Activated naive CD8-positive, alpha-beta T cell treated with anti-CD3 and anti-CD28 coated beads, Interleukin-2, amount 50 U/mL, for 24 hours (primary cell): Measurements from ENCODE around the gene BMPR1A.

Source experiments
- ATAC-seq: fragments of 150-1000 bp; cut with Tn5 transposase; one replicate; pipeline ENCODE4 v1.10.0; 2021
- DNase-seq: peaks from one replicate; pipeline ENCODE4 v3.0.0; 2021
- H3K27ac Mint-ChIP-seq: one replicate; pipeline ENCODE4 v1.8.0; 2021; ENCODE audit warnings: mild to moderate bottlenecking, mixed read lengths
- H3K27me3 Mint-ChIP-seq: one replicate; pipeline ENCODE4 v1.8.0; 2021; ENCODE audit warnings: mixed read lengths
- H3K36me3 Mint-ChIP-seq: one replicate; pipeline ENCODE4 v1.8.0; 2021; ENCODE audit warnings: low read depth, mixed read lengths
- H3K4me1 Mint-ChIP-seq: one replicate; pipeline ENCODE4 v1.8.0; 2021; ENCODE audit warnings: mixed read lengths
- H3K4me3 Mint-ChIP-seq: one replicate; pipeline ENCODE4 v1.8.0; 2021; ENCODE audit warnings: mild to moderate bottlenecking, moderate library complexity, mixed read lengths
- H3K9me3 Mint-ChIP-seq: one replicate; pipeline ENCODE4 v1.8.0; 2021; ENCODE audit warnings: mixed read lengths

The BMPR1A gene

GRCh38 chr10:86747796-86748581 is 8.4 kb upstream of the BMPR1A start:
- no peak overlapping the region for H3K4me3 Mint-ChIP-seq
- ATAC-seq (no peak), DNase-seq (no peak)
- H3K9me3 Mint-ChIP-seq: no peaks in the 10 kb centered on the region
- H3K4me1 Mint-ChIP-seq: peaks cover 4% of the 10 kb centered on the region
- H3K27ac Mint-ChIP-seq: no peak overlapping the region
- H3K27me3 Mint-ChIP-seq: peaks cover 6% of the 10 kb centered on the region
- no peaks in the 10 kb centered on the region for H3K36me3 Mint-ChIP-seq

- no peak overlapping the region for H3K27ac Mint-ChIP-seq
- H3K4me1 Mint-ChIP-seq: peaks cover 4% of the 10 kb centered on the region
- H3K36me3 Mint-ChIP-seq: no peaks in the 10 kb centered on the region
- no peak overlapping the region for H3K4me3 Mint-ChIP-seq
- ATAC-seq (no peak), DNase-seq (no peak)
- peaks cover 7% of the 10 kb centered on the region for H3K27me3 Mint-ChIP-seq
- H3K9me3 Mint-ChIP-seq: no peaks in the 10 kb centered on the region
Observed at GRCh38 chr10:86749854-86750253, 6.6 kb upstream of the BMPR1A start.

DNA sequence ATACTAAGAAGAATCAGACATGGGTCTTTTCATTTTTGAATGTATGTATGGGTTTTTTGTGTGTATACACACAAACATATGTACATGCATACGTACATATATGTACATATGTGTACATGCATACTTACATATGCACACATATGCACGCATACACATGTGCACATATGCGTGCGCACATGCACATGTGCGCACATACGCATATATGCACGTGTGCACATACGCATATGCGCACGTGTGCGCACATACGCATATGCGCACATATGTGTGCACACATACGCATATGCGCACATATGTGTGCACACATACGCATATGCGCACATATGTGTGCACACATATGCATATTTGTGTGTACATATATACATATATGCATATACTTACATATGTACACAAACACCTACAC is 4.9 kb upstream of the BMPR1A start:
- DNase-seq (no peak), ATAC-seq (no peak)
- no peaks in the 10 kb centered on the region for H3K36me3 Mint-ChIP-seq
- H3K9me3 Mint-ChIP-seq: no peaks in the 10 kb centered on the region
- H3K27me3 Mint-ChIP-seq: peaks cover 9% of the 10 kb centered on the region
- H3K4me3 Mint-ChIP-seq: no peak overlapping the region
- no peak overlapping the region for H3K27ac Mint-ChIP-seq
- peaks cover 10% of the 10 kb centered on the region for H3K4me1 Mint-ChIP-seq

DNA sequence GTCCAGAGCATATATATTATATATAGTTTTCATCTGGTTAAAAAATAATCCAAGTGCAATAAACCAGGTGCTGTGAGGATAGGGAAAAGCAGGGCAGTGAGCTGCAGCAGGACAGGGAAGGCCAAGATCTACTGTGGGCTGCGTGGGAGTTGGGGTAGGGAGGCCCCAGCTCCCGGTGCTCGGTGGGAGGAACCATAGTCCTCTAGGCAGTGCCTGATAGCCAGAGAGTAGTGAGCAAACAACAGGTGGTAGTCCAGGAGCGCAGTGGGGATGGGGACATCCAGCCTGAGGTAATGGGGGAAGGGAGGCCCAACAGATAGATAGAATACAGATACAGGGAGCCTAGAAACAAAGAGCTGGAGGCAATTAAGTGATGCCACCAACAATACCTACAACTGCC is 4.1 kb upstream of the BMPR1A start:
- DNase-seq (no peak), ATAC-seq (no peak)
- no peaks in the 10 kb centered on the region for H3K9me3 Mint-ChIP-seq
- H3K36me3 Mint-ChIP-seq: no peaks in the 10 kb centered on the region
- H3K27ac Mint-ChIP-seq: no peak overlapping the region
- H3K4me1 Mint-ChIP-seq: peaks cover 11% of the 10 kb centered on the region
- no peak overlapping the region for H3K4me3 Mint-ChIP-seq
- H3K27me3 Mint-ChIP-seq: peaks cover 10% of the 10 kb centered on the region

DNA sequence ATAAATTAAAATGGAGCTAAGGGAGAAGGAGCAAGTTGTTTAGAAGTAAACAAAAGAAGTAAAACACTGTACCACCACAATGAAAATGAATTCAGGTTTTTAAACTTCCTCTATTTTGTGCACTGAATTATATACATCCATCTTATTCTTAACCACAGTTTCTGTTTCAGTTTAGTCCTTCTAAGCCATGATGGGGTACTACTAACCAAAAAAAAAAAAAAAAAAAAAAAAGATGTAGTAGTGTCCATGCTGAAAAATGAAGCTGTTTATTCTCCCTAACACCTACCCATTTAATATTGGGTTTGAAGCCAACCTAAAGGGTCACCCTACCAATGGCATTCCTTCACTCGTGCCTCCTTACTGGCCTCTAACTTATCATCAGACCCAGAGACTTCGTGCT is 3.4 kb upstream of the BMPR1A start:
- H3K4me1 Mint-ChIP-seq: peaks cover 14% of the 10 kb centered on the region
- H3K36me3 Mint-ChIP-seq: no peaks in the 10 kb centered on the region
- peaks cover 18% of the 10 kb centered on the region for H3K27me3 Mint-ChIP-seq
- H3K27ac Mint-ChIP-seq: no peak overlapping the region
- no peak overlapping the region for H3K4me3 Mint-ChIP-seq
- no peaks in the 10 kb centered on the region for H3K9me3 Mint-ChIP-seq
- DNase-seq (no peak), ATAC-seq (no peak)

GRCh38 chr10:86753638-86754434 is 2.6 kb upstream of the BMPR1A start:
- H3K4me1 Mint-ChIP-seq: peaks cover 22% of the 10 kb centered on the region
- no peaks in the 10 kb centered on the region for H3K36me3 Mint-ChIP-seq
- H3K4me3 Mint-ChIP-seq: no peak overlapping the region
- ATAC-seq (no peak), DNase-seq (no peak)
- no peaks in the 10 kb centered on the region for H3K9me3 Mint-ChIP-seq
- no peak overlapping the region for H3K27ac Mint-ChIP-seq
- peaks cover 25% of the 10 kb centered on the region for H3K27me3 Mint-ChIP-seq

GRCh38 chr10:86755454-86755739 is 1.0 kb upstream of the BMPR1A start:
- peaks cover 29% of the 10 kb centered on the region for H3K4me1 Mint-ChIP-seq
- ATAC-seq (no peak), DNase-seq (no peak)
- H3K4me3 Mint-ChIP-seq: peak overlapping the region; percentile 78
- peaks cover 32% of the 10 kb centered on the region for H3K27me3 Mint-ChIP-seq
- H3K27ac Mint-ChIP-seq: peak overlapping the region; percentile 75
- no peaks in the 10 kb centered on the region for H3K9me3 Mint-ChIP-seq
- H3K36me3 Mint-ChIP-seq: no peaks in the 10 kb centered on the region

- peak; percentile 92 for DNase-seq
- no peaks in the 10 kb centered on the region for H3K9me3 Mint-ChIP-seq
- peaks cover 29% of the 10 kb centered on the region for H3K4me1 Mint-ChIP-seq
- peaks cover 31% of the 10 kb centered on the region for H3K27me3 Mint-ChIP-seq
- H3K4me3 Mint-ChIP-seq: peak overlapping the region; percentile 78
- H3K27ac Mint-ChIP-seq: peak overlapping the region; percentile 75
- ATAC-seq: peak; percentile 93
- no peaks in the 10 kb centered on the region for H3K36me3 Mint-ChIP-seq
Observed at GRCh38 chr10:86755740-86756510, 494 bp upstream of the BMPR1A start.

DNA sequence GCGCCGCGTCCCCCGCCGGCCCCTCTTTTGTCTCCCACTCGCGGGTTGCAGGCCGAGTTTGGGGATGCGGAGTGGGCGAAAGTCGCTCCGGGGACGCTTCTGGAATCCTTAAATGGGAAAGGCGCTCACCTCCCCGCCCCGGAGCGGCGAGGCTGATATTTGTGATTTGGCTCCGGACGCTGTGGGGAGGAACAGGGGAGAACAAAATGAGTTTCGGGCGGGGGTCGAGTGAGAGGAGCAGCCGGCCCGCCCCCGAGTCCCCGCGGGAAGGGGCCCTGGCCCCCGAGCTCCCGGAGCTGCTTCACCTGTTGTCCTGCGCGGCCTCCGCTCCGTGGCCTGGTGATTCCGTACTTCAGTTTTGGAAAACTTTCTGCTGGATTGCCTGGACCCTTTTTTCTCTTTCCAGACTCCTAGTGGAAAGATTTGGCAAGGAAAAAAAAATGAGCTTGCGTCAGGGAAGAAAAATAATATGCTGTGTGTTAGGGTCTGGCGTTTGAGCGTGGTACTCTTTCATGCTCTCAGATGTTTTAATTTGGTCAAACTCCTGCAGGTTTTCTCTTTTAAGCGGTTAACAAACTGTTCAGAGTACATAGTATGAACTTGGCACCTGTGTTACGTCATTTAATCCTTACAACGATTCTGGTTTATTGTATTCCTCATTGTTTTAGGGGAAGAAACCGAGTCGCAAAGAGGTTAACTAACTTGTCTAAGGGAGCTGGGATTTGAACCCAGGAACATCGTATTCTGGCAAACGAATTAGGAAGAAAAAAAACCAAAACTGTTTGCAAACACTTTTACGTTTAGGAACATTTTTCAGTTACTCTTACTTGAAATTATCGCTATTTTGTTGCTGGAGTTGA is 924 bp downstream of the BMPR1A start:
- H3K4me1 Mint-ChIP-seq: peaks cover 29% of the 10 kb centered on the region
- ATAC-seq (no peak), DNase-seq (peak; percentile 14)
- peak overlapping the region; percentile 86 for H3K4me3 Mint-ChIP-seq
- no peaks in the 10 kb centered on the region for H3K36me3 Mint-ChIP-seq
- H3K27me3 Mint-ChIP-seq: peaks cover 33% of the 10 kb centered on the region
- H3K27ac Mint-ChIP-seq: peak overlapping the region; percentile 73
- H3K9me3 Mint-ChIP-seq: no peaks in the 10 kb centered on the region

DNA sequence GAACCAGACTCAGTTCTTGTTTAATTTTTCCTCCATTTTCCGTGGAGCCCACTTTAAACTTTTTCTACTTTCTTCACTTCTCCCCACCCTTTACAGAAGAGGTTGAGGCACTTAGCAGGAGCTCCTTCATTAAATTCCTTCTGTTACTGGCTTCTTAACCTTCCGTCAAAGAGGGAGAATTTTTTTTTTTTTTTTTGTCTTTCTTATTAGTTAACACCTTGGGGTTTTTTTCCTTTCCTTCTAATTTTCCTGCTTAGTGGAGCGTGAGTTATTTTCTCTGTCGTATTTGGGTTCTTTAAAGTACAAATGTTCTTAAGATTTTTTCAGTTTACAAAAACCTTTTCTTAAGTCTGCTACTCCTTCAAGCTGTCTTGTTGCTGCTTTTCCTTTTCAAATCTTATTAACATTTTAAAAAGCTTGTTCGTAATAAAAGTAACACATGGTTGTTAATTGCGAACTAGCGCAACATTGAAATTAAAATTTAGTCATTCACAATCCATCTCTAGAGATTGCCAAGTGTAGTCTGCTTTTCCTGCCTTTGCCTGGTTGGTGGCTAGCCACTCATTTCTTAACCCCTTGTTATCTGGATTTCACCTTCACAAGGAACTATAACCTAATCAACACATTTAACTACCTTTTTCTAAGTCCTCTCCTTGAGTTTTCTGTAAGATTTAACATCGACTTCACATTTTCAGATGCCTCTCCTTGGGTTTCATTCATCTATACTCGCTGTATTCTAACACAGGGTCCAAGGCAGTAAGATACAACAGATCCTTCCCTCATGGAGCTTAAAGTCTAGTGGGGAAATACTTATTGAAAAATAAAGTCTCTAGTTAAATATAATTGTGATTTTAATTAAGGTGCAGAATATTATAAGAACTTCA is 2.0 kb downstream of the BMPR1A start:
- Mint-ChIP-seq H3K4me3 (peak overlapping the region; percentile 86), H3K36me3 (no peaks in the 10 kb centered on the region), H3K27me3 (peaks cover 33% of the 10 kb centered on the region), H3K4me1 (peaks cover 29% of the 10 kb centered on the region), H3K9me3 (no peaks in the 10 kb centered on the region), H3K27ac (no peak overlapping the region)
- ATAC-seq: no peak
- DNase-seq: no peak

- peaks cover 33% of the 10 kb centered on the region for H3K27me3 Mint-ChIP-seq
- no peak for DNase-seq
Observed at GRCh38 chr10:86759073-86759672, 2.8 kb downstream of the BMPR1A start.

DNA sequence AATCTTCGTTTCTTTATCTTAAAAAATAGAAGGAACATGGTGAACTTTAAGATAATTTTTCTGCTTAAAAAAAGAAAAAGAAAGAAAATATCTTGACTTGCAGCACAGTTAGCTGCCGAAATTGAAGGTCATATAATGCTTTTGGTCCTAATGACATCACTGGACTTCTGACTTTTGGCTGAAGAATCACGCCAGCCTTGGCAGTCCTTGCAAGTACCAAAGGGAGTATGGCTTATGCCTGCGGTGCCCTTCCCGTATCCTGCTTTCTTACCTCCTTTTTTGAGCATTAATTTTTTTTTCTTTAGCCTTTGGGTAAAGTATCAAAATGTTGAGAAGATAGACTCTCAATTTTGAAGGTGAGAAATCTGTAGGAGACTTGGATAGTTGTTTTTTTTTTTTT is 7.0 kb downstream of the BMPR1A start:
- Mint-ChIP-seq H3K36me3 (no peaks in the 10 kb centered on the region), H3K27ac (no peak overlapping the region), H3K4me1 (peaks cover 11% of the 10 kb centered on the region), H3K27me3 (peaks cover 16% of the 10 kb centered on the region), H3K9me3 (no peaks in the 10 kb centered on the region), H3K4me3 (no peak overlapping the region)
- DNase-seq (no peak), ATAC-seq (no peak)

More at GRCh38 chr10:86759073-86759672, 2.8 kb downstream of the BMPR1A start:
- H3K4me3 Mint-ChIP-seq: no peak overlapping the region
- H3K36me3 Mint-ChIP-seq: no peaks in the 10 kb centered on the region
- ATAC-seq: no peak
- H3K9me3 Mint-ChIP-seq: no peaks in the 10 kb centered on the region
- no peak overlapping the region for H3K27ac Mint-ChIP-seq
- H3K4me1 Mint-ChIP-seq: peaks cover 29% of the 10 kb centered on the region

GRCh38 chr10:86765548-86765947 is 9.1 kb downstream of the BMPR1A start:
- DNase-seq: no peak
- peaks cover 4% of the 10 kb centered on the region for H3K27me3 Mint-ChIP-seq
- no peak overlapping the region for H3K4me3 Mint-ChIP-seq
- ATAC-seq: no peak
- no peaks in the 10 kb centered on the region for H3K9me3 Mint-ChIP-seq
- peaks cover 2% of the 10 kb centered on the region for H3K4me1 Mint-ChIP-seq
- no peaks in the 10 kb centered on the region for H3K36me3 Mint-ChIP-seq
- H3K27ac Mint-ChIP-seq: no peak overlapping the region
